ENCODE data around the gene LMBR1. TPM values are rescaled to one million over a fixed set of nuclear protein-coding genes. Genes with fewer than 3 reads are reported as not detected.
A peak's percentile ranks its signal among the peaks of the same experiment; 100 is the strongest.

LMBR1 gene
- total and polyA plus RNA-seq, 2 of the 13 experiments (the other 11 are each of a cell fraction or from before 2014, with no cell fraction given), result 20.9 to 39.6 TPM

DNA sequence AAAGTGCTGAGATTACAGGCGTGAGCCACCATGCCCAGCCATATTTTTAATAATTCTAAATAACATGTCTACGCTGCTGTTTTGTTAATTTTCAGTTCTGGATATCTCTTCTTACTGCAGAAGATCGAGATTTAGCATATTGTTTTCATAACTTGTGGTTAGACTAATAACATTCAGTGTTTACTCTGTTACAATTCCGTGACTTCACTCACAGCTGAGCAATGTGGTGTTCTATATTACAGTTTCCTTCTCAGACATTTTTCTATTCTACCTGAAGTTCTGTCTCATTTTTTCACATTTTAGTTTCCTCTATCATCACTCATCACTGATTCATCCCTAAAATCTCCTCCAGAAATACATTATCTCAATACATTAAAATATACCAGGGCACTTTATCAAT, 241.5 kb downstream of the LMBR1 start:
- FAIRE-seq (no peak), ATAC-seq (no peak), DNase-seq (ENCODE audit: low spot score) (no peak)
- no peak overlapping the region for H3K27ac ChIP-seq (ENCODE audit: extremely low read length, insufficient read depth, low read length)
- CTCF ChIA-PET (ENCODE audit: low intra/inter-chr PET ratio, low total read pairs), result no interaction called here
- H3K4me1 ChIP-seq (ENCODE audit: insufficient read depth, low read length), result peaks cover 10% of the 10 kb centered on the region; the same call in 1 of the 2 replicates
- no peaks in the 10 kb centered on the region for H4K20me1 ChIP-seq (ENCODE audit: insufficient read depth, low read length)
- H3K9ac ChIP-seq (ENCODE audit: insufficient read depth, low read depth, low read length), result no peak overlapping the region
- H3K27me3 ChIP-seq (ENCODE audit: control insufficient read depth in 1 of 2, insufficient read depth in 2 of 2, low read length in 2 of 2), result no peaks in the 10 kb centered on the region
- no peak for TF ChIP-seq ZSCAN31 (CRISPR knock-in tag; IDR thresholded peaks at IDR 0.05; ENCODE audit: low read depth)
- TF ChIP-seq PCBP1 (IDR thresholded peaks at IDR 0.05; ENCODE audit: borderline replicate concordance, low read depth, low read length), result no peak
- no peak for TF ChIP-seq RFX5 (IDR thresholded peaks at IDR 0.05; ENCODE audit: low read depth, low read length)
- no peak for TF ChIP-seq ZNF562 (CRISPR knock-in tag; IDR thresholded peaks at IDR 0.05; ENCODE audit: borderline replicate concordance)
- POLR2A ChIA-PET, result no interaction called here
- no peak overlapping the region for H2AFZ ChIP-seq (ENCODE audit: low read length)
- in situ Hi-C loops (cut with HindIII; ENCODE audit: extremely low pct_ligation_motif_present, low pct_unique_long_range_greater_than_20kb) (loop anchor here (10.0 kb wide), 1 partner anchor 113 kb away; no protein-coding TSS in a partner anchor), intact Hi-C loops (cut with micrococcal nuclease; ENCODE audit: unreplicated experiment) (loop anchor here (2.0 kb wide), 1 partner anchor 165 kb away; no protein-coding TSS in a partner anchor)
- H3K4me3 ChIP-seq (replicated peaks in 1 of 3; ENCODE audit: insufficient read depth in 1 of 3, low read depth in 2 of 3, low read length in 3 of 3), result no peak overlapping the region
- H3K9me3 ChIP-seq (ENCODE audit: low read length), result no peaks in the 10 kb centered on the region
- no peaks in the 10 kb centered on the region for H3K36me3 ChIP-seq (replicated peaks in 1 of 2; ENCODE audit: control insufficient read depth in 1 of 2, insufficient read depth in 2 of 2, low read length in 2 of 2)
- H3K79me2 ChIP-seq (ENCODE audit: insufficient read depth, low read length), result no peaks in the 10 kb centered on the region
- WGBS (ENCODE audit: low lambda C conversion rate), result 90% methylated on average over 4 of the region's 4 CpGs
- BruUV-seq (replicated peaks), result no TSS peak
- no peak overlapping the region for H3K4me2 ChIP-seq (ENCODE audit: low read depth, low read length)

DNA sequence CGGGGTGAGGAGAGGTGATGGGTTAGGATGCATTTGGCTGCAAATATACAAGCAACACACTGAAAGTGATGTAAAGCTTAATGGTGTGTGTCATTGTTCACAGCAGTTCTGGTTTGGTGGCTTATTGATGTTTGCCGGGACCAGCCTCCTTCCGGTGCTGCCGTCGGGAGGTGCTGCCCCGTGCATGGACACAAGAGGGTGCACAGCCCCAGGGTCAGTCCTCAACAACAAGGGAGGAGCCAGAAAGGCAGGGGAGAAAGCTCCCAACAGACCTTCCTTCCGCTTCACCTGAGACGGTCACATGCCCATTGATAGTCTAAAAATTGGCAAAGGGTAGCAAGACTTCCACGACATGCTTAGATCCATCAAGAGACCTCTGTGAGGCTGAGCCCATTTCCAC, 242.9 kb downstream of the LMBR1 start:
- H3K4me2 ChIP-seq (ENCODE audit: low read depth, low read length), result no peak overlapping the region
- peak; percentile 57 for DNase-seq (ENCODE audit: low spot score)
- H3K9ac ChIP-seq (ENCODE audit: insufficient read depth, low read depth, low read length), result no peak overlapping the region
- H3K9me3 ChIP-seq (ENCODE audit: low read length), result no peaks in the 10 kb centered on the region
- H3K27ac ChIP-seq (ENCODE audit: extremely low read length, insufficient read depth, low read length), result no peak overlapping the region
- WGBS (ENCODE audit: low lambda C conversion rate), result 33% methylated on average over 9 of the region's 9 CpGs
- peaks cover 10% of the 10 kb centered on the region; the same call in 1 of the 2 replicates for H3K4me1 ChIP-seq (ENCODE audit: insufficient read depth, low read length)
- ATAC-seq, result peak; percentile 99
- no peaks in the 10 kb centered on the region for H3K79me2 ChIP-seq (ENCODE audit: insufficient read depth, low read length)
- CTCF ChIA-PET (ENCODE audit: low intra/inter-chr PET ratio, low total read pairs), result interaction anchor here (0.8 to 2.0 kb wide), 2 partner anchors 114 to 167 kb away, joined by 3 to 9 read pairs; no protein-coding TSS in a partner anchor
- no peaks in the 10 kb centered on the region for H4K20me1 ChIP-seq (ENCODE audit: insufficient read depth, low read length)
- no peaks in the 10 kb centered on the region for H3K36me3 ChIP-seq (replicated peaks in 1 of 2; ENCODE audit: control insufficient read depth in 1 of 2, insufficient read depth in 2 of 2, low read length in 2 of 2)
- no peak overlapping the region for H2AFZ ChIP-seq (ENCODE audit: low read length)
- H3K27me3 ChIP-seq (ENCODE audit: control insufficient read depth in 1 of 2, insufficient read depth in 2 of 2, low read length in 2 of 2), result no peaks in the 10 kb centered on the region
- no TSS peak for BruUV-seq (replicated peaks)
- FAIRE-seq, result peak; percentile 34
- POLR2A ChIA-PET, result interaction anchor here (1.2 to 1.9 kb wide), 2 partner anchors 35 to 41 kb away, joined by 3 to 4 read pairs; no protein-coding TSS in a partner anchor
- H3K4me3 ChIP-seq (replicated peaks in 1 of 3; ENCODE audit: insufficient read depth in 1 of 3, low read depth in 2 of 3, low read length in 3 of 3), result no peak overlapping the region
- intact Hi-C loops (cut with micrococcal nuclease; ENCODE audit: unreplicated experiment), result loop anchor here (1.0 to 2.0 kb wide), 2 partner anchors 114 to 167 kb away; no protein-coding TSS in a partner anchor
- in situ Hi-C loops (cut with HindIII; ENCODE audit: extremely low pct_ligation_motif_present, low pct_unique_long_range_greater_than_20kb), result loop anchor here (10.0 kb wide), 1 partner anchor 115 kb away; no protein-coding TSS in a partner anchor
- TF ChIP-seq ZNF674 (CRISPR knock-in tag; IDR thresholded peaks at IDR 0.05; ENCODE audit: low read depth), result no peak
- TF ChIP-seq TOE1 (CRISPR knock-in tag; IDR thresholded peaks at IDR 0.05), result no peak
- peak; percentile 83 for TF ChIP-seq ETV5 (CRISPR knock-in tag; IDR thresholded peaks at IDR 0.05; ENCODE audit: borderline replicate concordance)
- 0 out of 2 replicates have a peak, but pooled peaks have one; percentile 14 for TF ChIP-seq NR2C2 (CRISPR knock-in tag; IDR thresholded peaks at IDR 0.05; ENCODE audit: borderline replicate concordance)
- no peak for TF ChIP-seq ONECUT2 (CRISPR knock-in tag; IDR thresholded peaks at IDR 0.05)
- TF ChIP-seq ZNF672 (CRISPR knock-in tag; IDR thresholded peaks at IDR 0.05), result no peak
- TF ChIP-seq DNMT1 (CRISPR knock-in tag; IDR thresholded peaks at IDR 0.05), result no peak
- 0 out of 2 replicates have a peak, but pooled peaks have one; percentile 36 for TF ChIP-seq FOXK1 (CRISPR knock-in tag; IDR thresholded peaks at IDR 0.05; ENCODE audit: borderline replicate concordance, low read depth)
- TF ChIP-seq, protein P1, sequence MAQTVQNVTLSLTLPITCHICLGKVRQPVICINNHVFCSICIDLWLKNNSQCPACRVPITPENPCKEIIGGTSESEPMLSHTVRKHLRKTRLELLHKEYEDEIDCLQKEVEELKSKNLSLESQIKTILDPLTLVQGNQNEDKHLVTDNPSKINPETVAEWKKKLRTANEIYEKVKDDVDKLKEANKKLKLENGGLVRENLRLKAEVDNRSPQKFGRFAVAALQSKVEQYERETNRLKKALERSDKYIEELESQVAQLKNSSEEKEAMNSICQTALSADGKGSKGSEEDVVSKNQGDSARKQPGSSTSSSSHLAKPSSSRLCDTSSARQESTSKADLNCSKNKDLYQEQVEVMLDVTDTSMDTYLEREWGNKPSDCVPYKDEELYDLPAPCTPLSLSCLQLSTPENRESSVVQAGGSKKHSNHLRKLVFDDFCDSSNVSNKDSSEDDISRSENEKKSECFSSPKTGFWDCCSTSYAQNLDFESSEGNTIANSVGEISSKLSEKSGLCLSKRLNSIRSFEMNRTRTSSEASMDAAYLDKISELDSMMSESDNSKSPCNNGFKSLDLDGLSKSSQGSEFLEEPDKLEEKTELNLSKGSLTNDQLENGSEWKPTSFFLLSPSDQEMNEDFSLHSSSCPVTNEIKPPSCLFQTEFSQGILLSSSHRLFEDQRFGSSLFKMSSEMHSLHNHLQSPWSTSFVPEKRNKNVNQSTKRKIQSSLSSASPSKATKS (CRISPR knock-in tag; IDR thresholded peaks at IDR 0.05), result no peak
- no peak for TF ChIP-seq ZBTB38 (CRISPR knock-in tag; IDR thresholded peaks at IDR 0.05)
- peak; percentile 33; the same call in 1 of the 2 replicates for TF ChIP-seq FOSL2 (CRISPR knock-in tag; IDR thresholded peaks at IDR 0.05)
- no peak for TF ChIP-seq ATM (IDR thresholded peaks at IDR 0.05; ENCODE audit: borderline replicate concordance)
- no peak for TF ChIP-seq SMARCC2 (IDR thresholded peaks at IDR 0.05)
- no peak for TF ChIP-seq SRSF9 (IDR thresholded peaks at IDR 0.05; ENCODE audit: borderline replicate concordance, insufficient read depth, low read depth, low read length, poor library complexity, severe bottlenecking)

Data from HepG2 (cell line).